ENCODE data around the gene C1QTNF12.

- TF ChIP-seq EZH2 (IDR thresholded peaks at IDR 0.05; ENCODE audit: borderline replicate concordance, low read depth, low read length, poor library complexity, severe bottlenecking): no peak
- no peak for TF ChIP-seq CTCF (conservative IDR thresholded peaks at IDR 0.05; ENCODE audit: low read depth, low read length)
Measured at GRCh38 chr1:1245817-1246576, 525 bp downstream of the C1QTNF12 start.

Measured in A673 (cell line).